Right lobe of liver (tissue), 4 donors: ENCODE results near the gene LTBP1.

Experiments
- CTCF ChIP-seq, 4 donors: fragments of 200-600 bp in 3 of 4; fragments of 450-650 bp in 1 of 4; IDR thresholded peaks; one replicate each; pipeline versions ENCODE4 v1.5.1 to v1.8.0; 2016 to 2022; ENCODE audit warnings: antibody characterized with exemption in 4 of 4, mild to moderate bottlenecking in 2 of 4
- POLR2A ChIP-seq: fragments of 450-650 bp; IDR thresholded peaks from one replicate; pipeline ENCODE4 v1.6.1; 2017; ENCODE audit warnings: antibody characterized with exemption, mild to moderate bottlenecking
- donor health status: DM: no; HTN: no; CAD: no.
- donor health status: DM: no; HTN: no; CAD: no.
- donor health status: DM: no; HTN: yes; CAD: no.

GRCh38 chr2:33178209-33178608 is 231.5 kb downstream of the LTBP1 start:
- TF ChIP-seq CTCF (IDR thresholded peaks at IDR 0.05): no peak
- TF ChIP-seq POLR2A: no peak
